ENCODE measurements around the gene MYH9. TPM values are rescaled to one million over a fixed set of nuclear protein-coding genes. Genes with fewer than 3 reads are reported as not detected.
"Not testable (repeated sequence)": the region's sequence is repeated elsewhere in the genome, so short reads cannot be mapped to it uniquely, and the experiment has no call there.

MYH9 gene
- total and polyA plus RNA-seq, 4 experiments from 2014 or later = 17.3 to 734 (median 597) TPM

GRCh38 chr22:36253523-36254490 is 134.0 kb downstream of the MYH9 start:
- peak overlapping the region; percentile 73 for H3K27ac ChIP-seq (ENCODE audit: low read depth, low read length)
- ChIA-PET POLR2A (ENCODE audit: partially characterized antibody) (interaction anchor here (1.0 to 3.2 kb wide), 5 partner anchors 12 to 95 kb away, joined by 3 to 44 read pairs (median 5); partner anchors contain the start of gene APOL2), CTCF (ENCODE audit: partially characterized antibody) (interaction anchor here (0.7 to 3.7 kb wide), 8 partner anchors 11 to 233 kb away, joined by 3 to 47 read pairs (median 4); partner anchors contain the start of gene APOL2)
- H3K36me3 ChIP-seq (ENCODE audit: insufficient read depth, low read length) = peaks cover 7% of the 10 kb centered on the region
- H3K9me3 ChIP-seq (ENCODE audit: control insufficient read depth in 1 of 2, low read length in 2 of 2) = no peaks in the 10 kb centered on the region
- Mint-ChIP-seq H3K4me1 (peaks cover 39 to 74% (median 51%) of the 10 kb centered on the region in 4 donors), H3K36me3 (peaks cover 24 to 38% of the 10 kb centered on the region in 2 donors), H3K27me3 (no peaks in the 10 kb centered on the region), H3K27ac (peak overlapping the region; percentile 85 to 97 (median 95)), H3K4me3 (peak overlapping the region; percentile 95 to 99 (median 97)), H3K9me3 (peaks cover 0 to 3% (median 0%) of the 10 kb centered on the region in 8 donors)
- intact Hi-C loops (cut with micrococcal nuclease) = loop anchor here (1.0 kb wide), 1 partner anchor 15 kb away; the partner anchor contains the start of gene APOL2
- peaks cover 46% of the 10 kb centered on the region for H3K4me1 ChIP-seq (ENCODE audit: insufficient read depth, low read length)
- no peak for DNase-seq
- H3K4me3 ChIP-seq (ENCODE audit: low read length in 2 of 2) = peak overlapping the region; percentile 36 to 56
- no peaks in the 10 kb centered on the region for H3K27me3 ChIP-seq (ENCODE audit: insufficient read depth, low read length)

GRCh38 chr22:36252754-36253522 is 134.8 kb downstream of the MYH9 start, which contains the start of gene APOL1:
Gene APOL1, plus strand, starts transcription at chr22:36253133. Its CDS starts 1,823 bp downstream, at chr22:36254956.
- Histone ChIP-seq H3K27me3 (ENCODE audit: insufficient read depth, low read length) (no peaks in the 10 kb centered on the region), H3K4me1 (ENCODE audit: insufficient read depth, low read length) (peaks cover 38% of the 10 kb centered on the region), H3K27ac (ENCODE audit: low read depth, low read length) (peak within 1 kb of the TSS; percentile 73), H3K36me3 (ENCODE audit: insufficient read depth, low read length) (peaks cover 6% of the 10 kb centered on the region), H3K9me3 (ENCODE audit: control insufficient read depth in 1 of 2, low read length in 2 of 2) (no peaks in the 10 kb centered on the region), H3K4me3 (ENCODE audit: low read length in 2 of 2) (peak within 1 kb of the TSS; percentile 36 to 56)
- no peaks in the 10 kb centered on the region for H3K27me3 Mint-ChIP-seq
- peak within 1 kb of the TSS; percentile 95 to 99 (median 97) for H3K4me3 Mint-ChIP-seq
- H3K4me1 Mint-ChIP-seq = peaks cover 30 to 65% (median 42%) of the 10 kb centered on the region in 4 donors
- peaks cover 0 to 4% (median 0%) of the 10 kb centered on the region in 8 donors for H3K9me3 Mint-ChIP-seq
- CTCF ChIA-PET (ENCODE audit: partially characterized antibody) = interaction anchor here (0.7 to 3.7 kb wide), 7 partner anchors 10 to 234 kb away, joined by 3 to 47 read pairs (median 4); partner anchors contain the start of gene APOL2
- intact Hi-C loops (cut with micrococcal nuclease) = loop anchor here (1.0 kb wide), 1 partner anchor 14 kb away; the partner anchor contains the start of gene APOL2
- DNase-seq = peak; percentile 59 to 70 (median 64)
- H3K36me3 Mint-ChIP-seq = peaks cover 15 to 30% of the 10 kb centered on the region in 2 donors
- POLR2A ChIA-PET (ENCODE audit: partially characterized antibody) = interaction anchor here (1.0 to 3.2 kb wide), 5 partner anchors 11 to 94 kb away, joined by 3 to 44 read pairs (median 5); partner anchors contain the start of gene APOL2
- H3K27ac Mint-ChIP-seq = peak within 1 kb of the TSS; percentile 85 to 97 (median 95)

- intact Hi-C loops (cut with micrococcal nuclease) = not testable (repeated sequence)
- H3K4me1 Mint-ChIP-seq = peaks cover 27 to 59% (median 39%) of the 10 kb centered on the region in 4 donors
These were observed 135.7 kb downstream of the MYH9 start for GRCh38 chr22:36251979-36252608.

GRCh38 chr22:36250292-36250960 is 137.3 kb downstream of the MYH9 start:
- H3K9me3 ChIP-seq (ENCODE audit: control insufficient read depth in 1 of 2, low read length in 2 of 2); DNase-seq; H3K27ac ChIP-seq (ENCODE audit: low read depth, low read length); CTCF ChIA-PET (ENCODE audit: partially characterized antibody); H3K36me3 ChIP-seq (ENCODE audit: insufficient read depth, low read length); H3K27me3 ChIP-seq (ENCODE audit: insufficient read depth, low read length); intact Hi-C loops (cut with micrococcal nuclease); POLR2A ChIA-PET (ENCODE audit: partially characterized antibody); H3K9me3 Mint-ChIP-seq; H3K27me3 Mint-ChIP-seq; H3K4me3 ChIP-seq (ENCODE audit: low read length in 2 of 2): not testable (repeated sequence)
- Mint-ChIP-seq H3K4me3 (peak overlapping the region in 1 of 8 donors; percentile 30), H3K4me1 (peaks cover 17 to 43% (median 30%) of the 10 kb centered on the region in 4 donors), H3K36me3 (peaks cover 0 to 11% of the 10 kb centered on the region in 2 donors), H3K27ac (peak overlapping the region in 3 of 7 donors; percentile 13 to 52 (median 18))
- H3K4me1 ChIP-seq (ENCODE audit: insufficient read depth, low read length) = peaks cover 28% of the 10 kb centered on the region

More at GRCh38 chr22:36251979-36252608, 135.7 kb downstream of the MYH9 start:
- H3K27me3 ChIP-seq (ENCODE audit: insufficient read depth, low read length); DNase-seq; H3K4me3 ChIP-seq (ENCODE audit: low read length in 2 of 2); H3K9me3 Mint-ChIP-seq; H3K36me3 ChIP-seq (ENCODE audit: insufficient read depth, low read length); H3K27me3 Mint-ChIP-seq; H3K9me3 ChIP-seq (ENCODE audit: control insufficient read depth in 1 of 2, low read length in 2 of 2): not testable (repeated sequence)
- peaks cover 11 to 25% of the 10 kb centered on the region in 2 donors for H3K36me3 Mint-ChIP-seq
- POLR2A ChIA-PET (ENCODE audit: partially characterized antibody) = interaction anchor here (1.1 to 3.2 kb wide), 3 partner anchors 10 to 93 kb away, joined by 3 to 44 read pairs (median 3); partner anchors contain the start of gene APOL2
- H3K27ac Mint-ChIP-seq = peak overlapping the region; percentile 39 to 97 (median 95)
- Histone ChIP-seq H3K27ac (ENCODE audit: low read depth, low read length) (peak overlapping the region; percentile 73), H3K4me1 (ENCODE audit: insufficient read depth, low read length) (peaks cover 34% of the 10 kb centered on the region)
- CTCF ChIA-PET (ENCODE audit: partially characterized antibody) = interaction anchor here (2.2 to 3.7 kb wide), 3 partner anchors 9 to 26 kb away, joined by 8 to 47 read pairs (median 17); partner anchors contain the start of gene APOL2
- H3K4me3 Mint-ChIP-seq = peak overlapping the region; percentile 95 to 99 (median 97)

GRCh38 chr22:36249160-36249559 is 138.6 kb downstream of the MYH9 start:
- peaks cover 0 to 10% of the 10 kb centered on the region in 2 donors for H3K36me3 Mint-ChIP-seq
- no peak overlapping the region for H3K27ac Mint-ChIP-seq
- no peak overlapping the region for H3K4me3 Mint-ChIP-seq
- H3K4me1 Mint-ChIP-seq = peaks cover 14 to 30% (median 21%) of the 10 kb centered on the region in 4 donors
- intact Hi-C loops (cut with micrococcal nuclease) = no loop called here
- ChIA-PET CTCF (ENCODE audit: partially characterized antibody) (interaction anchor here (1.3 kb wide), 1 partner anchor 9 kb away, joined by 4 read pairs; the partner anchor contains the start of gene APOL2), POLR2A (ENCODE audit: partially characterized antibody) (no interaction called here)
- peaks cover 15% of the 10 kb centered on the region for H3K4me1 ChIP-seq (ENCODE audit: insufficient read depth, low read length)
- H3K9me3 ChIP-seq (ENCODE audit: control insufficient read depth in 1 of 2, low read length in 2 of 2) = no peaks in the 10 kb centered on the region
- no peak overlapping the region for H3K27ac ChIP-seq (ENCODE audit: low read depth, low read length)
- no peaks in the 10 kb centered on the region for H3K27me3 ChIP-seq (ENCODE audit: insufficient read depth, low read length)
- H3K9me3 Mint-ChIP-seq = peaks cover 0 to 4% (median 0%) of the 10 kb centered on the region in 8 donors
- no peaks in the 10 kb centered on the region for H3K27me3 Mint-ChIP-seq
- no peak for DNase-seq
- H3K36me3 ChIP-seq (ENCODE audit: insufficient read depth, low read length) = no peaks in the 10 kb centered on the region
- H3K4me3 ChIP-seq (ENCODE audit: low read length in 2 of 2) = no peak overlapping the region

GRCh38 chr22:36247955-36248354 is 139.8 kb downstream of the MYH9 start:
- Mint-ChIP-seq H3K27me3 (no peaks in the 10 kb centered on the region), H3K4me3 (no peak overlapping the region), H3K27ac (no peak overlapping the region), H3K4me1 (peaks cover 7 to 18% (median 11%) of the 10 kb centered on the region in 4 donors), H3K36me3 (peaks cover 0 to under 1% of the 10 kb centered on the region in 2 donors), H3K9me3 (peaks cover 0 to 4% (median 0%) of the 10 kb centered on the region in 8 donors)
- Histone ChIP-seq H3K4me3 (ENCODE audit: low read length in 2 of 2) (no peak overlapping the region), H3K27ac (ENCODE audit: low read depth, low read length) (no peak overlapping the region), H3K4me1 (ENCODE audit: insufficient read depth, low read length) (peaks cover 6% of the 10 kb centered on the region), H3K27me3 (ENCODE audit: insufficient read depth, low read length) (no peaks in the 10 kb centered on the region), H3K36me3 (ENCODE audit: insufficient read depth, low read length) (no peaks in the 10 kb centered on the region), H3K9me3 (ENCODE audit: control insufficient read depth in 1 of 2, low read length in 2 of 2) (no peaks in the 10 kb centered on the region)
- CTCF ChIA-PET (ENCODE audit: partially characterized antibody) = interaction anchor here (1.3 kb wide), 1 partner anchor 8 kb away, joined by 4 read pairs; the partner anchor contains the start of gene APOL2
- no peak for DNase-seq
- POLR2A ChIA-PET (ENCODE audit: partially characterized antibody) = no interaction called here
- intact Hi-C loops (cut with micrococcal nuclease) = no loop called here
